HepG2 (cell line): ENCODE results near the gene ARF5. TPM values are rescaled to one million over a fixed set of nuclear protein-coding genes. Genes with fewer than 3 reads are reported as not detected.

Experiments used
- DMAP1 ChIP-seq: IDR thresholded peaks from 2 replicates; pipeline ENCODE4 v1.6.1; 2016
- ERF ChIP-seq: IDR thresholded peaks from 2 replicates; pipeline ENCODE4 v1.6.1; 2018; ENCODE audit warnings: missing biosample characterization, missing genetic modification reagents
- KAT8 ChIP-seq: IDR thresholded peaks from 2 replicates; pipeline ENCODE4 v1.6.1; 2016; ENCODE audit warnings: missing genetic modification reagents, missing compliant biosample characterization
- KLF9 ChIP-seq: IDR thresholded peaks from 2 replicates; pipeline ENCODE4 v1.6.1; 2016; ENCODE audit warnings: low read depth
- LCORL ChIP-seq, 2 experiments: fragments of 450-650 bp in 1 of 2; sonication (generic) in 1 of 2; formaldehyde crosslinking in 1 of 2; IDR thresholded peaks; 2 replicates each; pipeline versions ENCODE4 v1.5.0 to v1.6.1; 2017 to 2020; ENCODE audit warnings: antibody characterized with exemption in 1 of 2, missing genetic modification reagents in 1 of 2
- NCOA2 ChIP-seq: sonication (generic); formaldehyde crosslinking; IDR thresholded peaks from 2 replicates; pipeline ENCODE4 v1.8.0; 2022; ENCODE audit warnings: inconsistent platforms
- NFYC ChIP-seq: IDR thresholded peaks from 2 replicates; pipeline ENCODE4 v1.6.1; 2016; ENCODE audit warnings: missing genetic modification reagents, missing compliant biosample characterization
- NONO ChIP-seq, 2 experiments: fragments of 450-650 bp in 1 of 2; sonication (generic) in 1 of 2; formaldehyde crosslinking in 1 of 2; IDR thresholded peaks in 1 of 2; conservative IDR thresholded peaks in 1 of 2; 2 replicates each; pipeline versions ENCODE4 v1.6.1 to v1.8.0; 2017 to 2022; ENCODE audit warnings: mild to moderate bottlenecking in 1 of 2, missing genetic modification reagents in 1 of 2, moderate library complexity in 1 of 2
- PHF20 ChIP-seq: sonication (generic); formaldehyde crosslinking; IDR thresholded peaks from 2 replicates; pipeline ENCODE4 v1.5.0; 2020; ENCODE audit warnings: mild to moderate bottlenecking, missing genetic modification reagents
- PHF21A ChIP-seq: sonication (generic); formaldehyde crosslinking; IDR thresholded peaks from 2 replicates; pipeline ENCODE4 v1.5.0; 2020; ENCODE audit warnings: mild to moderate bottlenecking, missing genetic modification reagents
- SAFB2 ChIP-seq: sonication (generic); formaldehyde crosslinking; IDR thresholded peaks from 2 replicates; pipeline ENCODE4 v1.5.1; 2020; ENCODE audit warnings: missing genetic modification reagents, low read depth, mild to moderate bottlenecking, borderline replicate concordance
- SIX1 ChIP-seq: sonication (generic); formaldehyde crosslinking; IDR thresholded peaks from 2 replicates; pipeline ENCODE4 v1.4.0; 2020; ENCODE audit warnings: missing genetic modification reagents, borderline replicate concordance
- SMAD3 ChIP-seq: sonication (generic); formaldehyde crosslinking; IDR thresholded peaks from 2 replicates; pipeline ENCODE4 v1.4.0; 2020; ENCODE audit warnings: missing genetic modification reagents
- SMC3 ChIP-seq: IDR thresholded peaks from 2 replicates; pipeline ENCODE4 v1.6.1; 2011; ENCODE audit warnings: low read length, improper control_type of control experiment
- SRSF9 ChIP-seq: fragments of 200-400 bp; formaldehyde crosslinking; IDR thresholded peaks from 2 replicates; pipeline ENCODE4 v1.6.1; 2018; ENCODE audit warnings: borderline replicate concordance, mild to moderate bottlenecking, low read depth, low read length; ENCODE audit not compliant: insufficient read depth, poor library complexity, severe bottlenecking
- TAF1 ChIP-seq: sonication (generic); formaldehyde crosslinking; IDR thresholded peaks from 2 replicates; pipeline ENCODE4 v1.4.0; 2020; ENCODE audit warnings: missing genetic modification reagents
- TCF7 ChIP-seq: sonication (generic); IDR thresholded peaks from 2 replicates; pipeline ENCODE4 v1.6.1; 2016; ENCODE audit warnings: antibody characterized with exemption, low read depth
- ZC3H13 ChIP-seq: sonication (generic); formaldehyde crosslinking; IDR thresholded peaks from 2 replicates; pipeline ENCODE4 v1.8.1; 2023; ENCODE audit warnings: mild to moderate bottlenecking, missing genetic modification reagents, moderate library complexity
- ZNF292 ChIP-seq: sonication (generic); formaldehyde crosslinking; IDR thresholded peaks from 2 replicates; pipeline ENCODE4 v1.8.1; 2022; ENCODE audit warnings: mild to moderate bottlenecking, low read depth, missing genetic modification reagents, borderline replicate concordance
- ZNF382 ChIP-seq: sonication (generic); formaldehyde crosslinking; IDR thresholded peaks from 2 replicates; pipeline ENCODE4 v1.5.0; 2020; ENCODE audit warnings: missing genetic modification reagents, mild to moderate bottlenecking, borderline replicate concordance
- ZNF567 ChIP-seq: sonication (generic); formaldehyde crosslinking; IDR thresholded peaks from 2 replicates; pipeline ENCODE4 v1.8.1; 2023; ENCODE audit warnings: mild to moderate bottlenecking, missing genetic modification reagents, borderline replicate concordance
- ZNF598 ChIP-seq: sonication (generic); formaldehyde crosslinking; IDR thresholded peaks from 2 replicates; pipeline ENCODE4 v1.5.1; 2020; ENCODE audit warnings: mild to moderate bottlenecking, missing genetic modification reagents, borderline replicate concordance
- ZNF605 ChIP-seq: sonication (generic); formaldehyde crosslinking; IDR thresholded peaks from 2 replicates; pipeline ENCODE4 v1.8.0; 2022; ENCODE audit warnings: mild to moderate bottlenecking, missing genetic modification reagents
- ZNF615 ChIP-seq: sonication (generic); formaldehyde crosslinking; IDR thresholded peaks from 2 replicates; pipeline ENCODE4 v1.5.0; 2020; ENCODE audit warnings: mild to moderate bottlenecking, missing genetic modification reagents, borderline replicate concordance
- ZNF644 ChIP-seq: IDR thresholded peaks from 2 replicates; pipeline ENCODE4 v1.6.1; 2016; ENCODE audit warnings: low read depth
- ZNF670 ChIP-seq: sonication (generic); formaldehyde crosslinking; IDR thresholded peaks from 2 replicates; pipeline ENCODE4 v1.8.0; 2022; ENCODE audit warnings: mild to moderate bottlenecking, missing genetic modification reagents, borderline replicate concordance
- ZNF747 ChIP-seq: sonication (generic); formaldehyde crosslinking; IDR thresholded peaks from 2 replicates; pipeline ENCODE4 v1.8.1; 2023; ENCODE audit warnings: missing genetic modification reagents, mild to moderate bottlenecking, borderline replicate concordance
- polyA plus RNA-seq, 8 experiments: library from polyadenylated mRNA; depleted of rRNA in 3 of 8; stranded (reverse) in 7 of 8; unstranded in 1 of 8; fragments of >200 nt; fragmentation: Illumina TruSeq in 4 of 8; extraction: Trizol in 4 of 8; gene quantifications; 2 replicates each; pipeline versions ENCODE4 v1.2.1 to v1.2.3, GENCODE V29; 2011 to 2016; ENCODE audit warnings: low read depth in 4 of 8, missing spikeins in 1 of 8, mixed read lengths in 1 of 8; ENCODE audit not compliant: insufficient read depth in 1 of 8
- total RNA-seq, 5 experiments: library from RNA; depleted of rRNA; stranded (reverse); fragments of >200 nt; fragmentation: Illumina TruSeq; extraction: Trizol; gene quantifications; 2 replicates each; pipeline ENCODE4 v1.2.3, GENCODE V29; 2016; ENCODE audit warnings: low read depth in 1 of 5
- TF ChIP-seq, protein P1 (sequence below): sonication (generic); formaldehyde crosslinking; IDR thresholded peaks from 2 replicates; pipeline ENCODE4 v1.4.0; 2020; ENCODE audit warnings: missing genetic modification reagents, mild to moderate bottlenecking, borderline replicate concordance
- TF ChIP-seq, protein P2 (sequence below): sonication (generic); formaldehyde crosslinking; conservative IDR thresholded peaks from 2 replicates; pipeline ENCODE4 v1.4.0; 2020; ENCODE audit warnings: mild to moderate bottlenecking, missing genetic modification reagents, moderate library complexity

Gene ARF5
- total and polyA plus RNA-seq, 2 of the 13 experiments (the other 11 are each of a cell fraction or from before 2014, with no cell fraction given), result 109 to 135 TPM

DNA sequence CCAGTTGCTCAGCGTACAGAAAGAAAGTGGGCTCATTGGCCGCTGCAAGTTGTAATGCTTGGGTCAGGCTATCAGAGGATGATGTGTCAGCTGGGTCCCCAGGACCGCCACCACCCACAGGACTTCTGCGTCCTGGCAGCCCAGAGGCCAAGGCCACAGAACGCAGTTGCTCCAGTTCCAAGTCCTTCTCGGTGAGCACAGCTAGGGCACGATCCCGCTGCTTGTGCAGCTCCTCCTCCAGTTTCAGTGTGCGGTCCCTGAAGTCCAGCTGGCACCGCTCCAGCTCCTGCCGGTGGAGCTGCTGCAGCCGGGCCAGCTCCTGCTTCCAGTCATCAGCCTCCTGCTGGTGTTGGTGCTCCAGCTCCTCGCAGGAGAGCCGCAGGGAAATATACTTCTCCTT, 5.8 kb upstream of the ARF5 start (continued):
- TF ChIP-seq ZNF670 (CRISPR knock-in tag) (no peak), SMC3 (no peak), ZNF615 (CRISPR knock-in tag) (no peak), NFYC (CRISPR knock-in tag) (no peak), DMAP1 (CRISPR knock-in tag) (no peak), TCF7 (no peak), ZNF382 (no peak), PHF21A (no peak), PHF20 (CRISPR knock-in tag) (0 out of 2 replicates have a peak, but pooled peaks have one; percentile 27), NCOA2 (CRISPR knock-in tag) (0 out of 2 replicates have a peak, but pooled peaks have one; percentile 23), KLF9 (CRISPR knock-in tag) (no peak), ERF (CRISPR knock-in tag) (0 out of 2 replicates have a peak, but pooled peaks have one; percentile 45), SRSF9 (no peak), KAT8 (CRISPR knock-in tag) (peak; percentile 49; the same call in 1 of the 2 replicates), ZC3H13 (CRISPR knock-in tag) (no peak), ZNF567 (CRISPR knock-in tag) (no peak), NONO (IDR thresholded peaks at IDR 0.05) (no peak), NONO (CRISPR knock-in tag; conservative IDR thresholded peaks at IDR 0.05) (peak; percentile 80), ZNF292 (CRISPR knock-in tag) (peak; percentile 98), ZNF598 (CRISPR knock-in tag) (no peak), SIX1 (0 out of 2 replicates have a peak, but pooled peaks have one; percentile 17), ZNF605 (CRISPR knock-in tag) (no peak), LCORL (IDR thresholded peaks at IDR 0.05) (no peak), LCORL (CRISPR knock-in tag; IDR thresholded peaks at IDR 0.05) (peak; percentile 66; the same call in 1 of the 2 replicates), ZNF644 (CRISPR knock-in tag) (no peak), SMAD3 (no peak), TAF1 (CRISPR knock-in tag) (no peak), SAFB2 (no peak), ZNF747 (CRISPR knock-in tag) (no peak)
- TF ChIP-seq, protein P1, sequence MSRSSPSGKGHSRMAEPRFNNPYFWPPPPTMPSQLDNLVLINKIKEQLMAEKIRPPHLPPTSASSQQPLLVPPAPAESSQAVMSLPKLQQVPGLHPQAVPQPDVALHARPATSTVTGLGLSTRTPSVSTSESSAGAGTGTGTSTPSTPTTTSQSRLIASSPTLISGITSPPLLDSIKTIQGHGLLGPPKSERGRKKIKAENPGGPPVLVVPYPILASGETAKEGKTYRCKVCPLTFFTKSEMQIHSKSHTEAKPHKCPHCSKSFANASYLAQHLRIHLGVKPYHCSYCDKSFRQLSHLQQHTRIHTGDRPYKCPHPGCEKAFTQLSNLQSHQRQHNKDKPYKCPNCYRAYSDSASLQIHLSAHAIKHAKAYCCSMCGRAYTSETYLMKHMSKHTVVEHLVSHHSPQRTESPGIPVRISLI (CRISPR knock-in tag), result no peak
- TF ChIP-seq, protein P2, sequence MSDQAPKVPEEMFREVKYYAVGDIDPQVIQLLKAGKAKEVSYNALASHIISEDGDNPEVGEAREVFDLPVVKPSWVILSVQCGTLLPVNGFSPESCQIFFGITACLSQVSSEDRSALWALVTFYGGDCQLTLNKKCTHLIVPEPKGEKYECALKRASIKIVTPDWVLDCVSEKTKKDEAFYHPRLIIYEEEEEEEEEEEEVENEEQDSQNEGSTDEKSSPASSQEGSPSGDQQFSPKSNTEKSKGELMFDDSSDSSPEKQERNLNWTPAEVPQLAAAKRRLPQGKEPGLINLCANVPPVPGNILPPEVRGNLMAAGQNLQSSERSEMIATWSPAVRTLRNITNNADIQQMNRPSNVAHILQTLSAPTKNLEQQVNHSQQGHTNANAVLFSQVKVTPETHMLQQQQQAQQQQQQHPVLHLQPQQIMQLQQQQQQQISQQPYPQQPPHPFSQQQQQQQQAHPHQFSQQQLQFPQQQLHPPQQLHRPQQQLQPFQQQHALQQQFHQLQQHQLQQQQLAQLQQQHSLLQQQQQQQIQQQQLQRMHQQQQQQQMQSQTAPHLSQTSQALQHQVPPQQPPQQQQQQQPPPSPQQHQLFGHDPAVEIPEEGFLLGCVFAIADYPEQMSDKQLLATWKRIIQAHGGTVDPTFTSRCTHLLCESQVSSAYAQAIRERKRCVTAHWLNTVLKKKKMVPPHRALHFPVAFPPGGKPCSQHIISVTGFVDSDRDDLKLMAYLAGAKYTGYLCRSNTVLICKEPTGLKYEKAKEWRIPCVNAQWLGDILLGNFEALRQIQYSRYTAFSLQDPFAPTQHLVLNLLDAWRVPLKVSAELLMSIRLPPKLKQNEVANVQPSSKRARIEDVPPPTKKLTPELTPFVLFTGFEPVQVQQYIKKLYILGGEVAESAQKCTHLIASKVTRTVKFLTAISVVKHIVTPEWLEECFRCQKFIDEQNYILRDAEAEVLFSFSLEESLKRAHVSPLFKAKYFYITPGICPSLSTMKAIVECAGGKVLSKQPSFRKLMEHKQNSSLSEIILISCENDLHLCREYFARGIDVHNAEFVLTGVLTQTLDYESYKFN, result peak; percentile 77
